HAP-1 (cell line): ENCODE data around the gene SMARCA2.

Experiments
- DNase-seq, 2 experiments: peaks; one replicate each; pipeline ENCODE4 v3.0.0-alpha.2; 2016 to 2020; ENCODE audit warnings: low spot score in 2 of 2
- H3K27me3 ChIP-seq: fragments of 250-450 bp; sonication (Bioruptor Pico); 2 replicates; pipeline ENCODE4 v1.5.1; 2020; ENCODE audit warnings: low read depth, mild to moderate bottlenecking, moderate library complexity
- H3K36me3 ChIP-seq: fragments of 250-450 bp; sonication (Bioruptor Pico); replicated peaks from 2 replicates; pipeline ENCODE4 v1.5.1; 2020; ENCODE audit warnings: mild to moderate bottlenecking
- H3K4me1 ChIP-seq: fragments of 250-450 bp; sonication (Bioruptor Pico); 2 replicates; pipeline ENCODE4 v1.5.1; 2020; ENCODE audit warnings: mild to moderate bottlenecking
- H3K4me3 ChIP-seq: fragments of 250-450 bp; sonication (Bioruptor Pico); 2 replicates; pipeline ENCODE4 v1.5.1; 2020; ENCODE audit warnings: mild to moderate bottlenecking, moderate library complexity
- H3K9me3 ChIP-seq: fragments of 250-450 bp; sonication (Bioruptor Pico); 2 replicates; pipeline ENCODE4 v1.5.1; 2020; ENCODE audit warnings: mild to moderate bottlenecking, moderate library complexity
- in situ Hi-C: fragments of 300-500 bp; cut with MboI; formaldehyde crosslinking; loops from 3 replicates; pipeline ENCODE4 v1.14.3; 2020; ENCODE audit warnings: low sequenced_read_pairs, inconsistent platforms, mixed read lengths

The SMARCA2 gene

GRCh38 chr9:2230362-2230761 is 215.2 kb downstream of the SMARCA2 start:
- DNase-seq: no peak
- in situ Hi-C loops: no loop called here

GRCh38 chr9:2231101-2231500 is 216.0 kb downstream of the SMARCA2 start:
- Histone ChIP-seq H3K4me1 (no peaks in the 10 kb centered on the region), H3K36me3 (no peaks in the 10 kb centered on the region), H3K9me3 (no peaks in the 10 kb centered on the region), H3K4me3 (no peak overlapping the region), H3K27me3 (no peaks in the 10 kb centered on the region)
- in situ Hi-C loops: no loop called here
- no peak for DNase-seq

More at GRCh38 chr9:2230362-2230761, 215.2 kb downstream of the SMARCA2 start:
- H3K27me3 ChIP-seq: no peaks in the 10 kb centered on the region
- no peak overlapping the region for H3K4me3 ChIP-seq
- H3K36me3 ChIP-seq: no peaks in the 10 kb centered on the region
- no peaks in the 10 kb centered on the region for H3K9me3 ChIP-seq
- H3K4me1 ChIP-seq: no peaks in the 10 kb centered on the region

GRCh38 chr9:2231829-2232228 is 216.7 kb downstream of the SMARCA2 start:
- H3K36me3 ChIP-seq: no peaks in the 10 kb centered on the region
- no peak for DNase-seq
- no peaks in the 10 kb centered on the region for H3K4me1 ChIP-seq
- no peak overlapping the region for H3K4me3 ChIP-seq
- no peaks in the 10 kb centered on the region for H3K9me3 ChIP-seq
- in situ Hi-C loops: no loop called here
- H3K27me3 ChIP-seq: no peaks in the 10 kb centered on the region

- Histone ChIP-seq H3K36me3 (no peaks in the 10 kb centered on the region), H3K27me3 (no peaks in the 10 kb centered on the region), H3K4me1 (no peaks in the 10 kb centered on the region), H3K9me3 (no peaks in the 10 kb centered on the region), H3K4me3 (no peak overlapping the region)
- no peak for DNase-seq
- in situ Hi-C loops: no loop called here
Measured at GRCh38 chr9:2233274-2233673, 218.1 kb downstream of the SMARCA2 start.

GRCh38 chr9:2234371-2234893 is 219.3 kb downstream of the SMARCA2 start:
- Histone ChIP-seq H3K9me3 (no peaks in the 10 kb centered on the region), H3K27me3 (no peaks in the 10 kb centered on the region), H3K4me3 (no peak overlapping the region), H3K36me3 (no peaks in the 10 kb centered on the region), H3K4me1 (no peaks in the 10 kb centered on the region)
- no peak for DNase-seq
- in situ Hi-C loops: no loop called here

- no peak for DNase-seq
- Histone ChIP-seq H3K27me3 (no peaks in the 10 kb centered on the region), H3K9me3 (no peaks in the 10 kb centered on the region), H3K4me1 (no peaks in the 10 kb centered on the region), H3K4me3 (no peak overlapping the region), H3K36me3 (no peaks in the 10 kb centered on the region)
- in situ Hi-C loops: no loop called here
Measured at GRCh38 chr9:2235623-2236022, 220.5 kb downstream of the SMARCA2 start.

GRCh38 chr9:2236850-2237249 is 221.7 kb downstream of the SMARCA2 start:
- Histone ChIP-seq H3K9me3 (no peaks in the 10 kb centered on the region), H3K27me3 (no peaks in the 10 kb centered on the region), H3K4me3 (no peak overlapping the region), H3K4me1 (peaks cover 6% of the 10 kb centered on the region; the same call in 1 of the 2 replicates), H3K36me3 (no peaks in the 10 kb centered on the region)
- in situ Hi-C loops: no loop called here
- no peak for DNase-seq

GRCh38 chr9:2241461-2241835 is 226.3 kb downstream of the SMARCA2 start:
- Histone ChIP-seq H3K9me3 (no peaks in the 10 kb centered on the region), H3K4me3 (peak overlapping the region; percentile 24), H3K4me1 (peaks cover 17% of the 10 kb centered on the region), H3K27me3 (no peaks in the 10 kb centered on the region), H3K36me3 (no peaks in the 10 kb centered on the region)
- in situ Hi-C loops: no loop called here
- DNase-seq: peak; percentile 78 to 81

- H3K4me3 ChIP-seq: peak overlapping the region; percentile 24
- in situ Hi-C loops: no loop called here
- peak; percentile 84 to 90 for DNase-seq
- H3K27me3 ChIP-seq: no peaks in the 10 kb centered on the region
- H3K4me1 ChIP-seq: peaks cover 17% of the 10 kb centered on the region
- H3K36me3 ChIP-seq: no peaks in the 10 kb centered on the region
- H3K9me3 ChIP-seq: no peaks in the 10 kb centered on the region
Measured at GRCh38 chr9:2241836-2242741, 226.9 kb downstream of the SMARCA2 start.

- Histone ChIP-seq H3K27me3 (no peaks in the 10 kb centered on the region), H3K9me3 (no peaks in the 10 kb centered on the region), H3K4me1 (peaks cover 17% of the 10 kb centered on the region), H3K36me3 (no peaks in the 10 kb centered on the region), H3K4me3 (no peak overlapping the region)
- DNase-seq: no peak
- in situ Hi-C loops: no loop called here
Measured at GRCh38 chr9:2242831-2243330, 227.7 kb downstream of the SMARCA2 start.
